Body of pancreas (tissue), 4 donors: ENCODE data around the gene SUMO3. TPM values are rescaled to one million over a fixed set of nuclear protein-coding genes. Genes with fewer than 3 reads are reported as not detected.
"Not testable (repeated sequence)": the region's sequence is repeated elsewhere in the genome, so short reads cannot be mapped to it uniquely, and the experiment has no call there.

Experiments used
- ATAC-seq: fragments of 150-250 bp; one replicate; pipeline ENCODE4 v1.9.1; 2016
- DNase-seq, 4 donors: peaks; one replicate each; pipeline ENCODE4 v3.0.0-alpha.2; 2019
- H3K27ac ChIP-seq, 4 donors: fragments of 200-600 bp; sonication (generic); 1 replicate in 3 of 4; 2 replicates in 1 of 4; pipeline versions ENCODE4 v1.5.1 to v1.6.1; 2016 to 2019; ENCODE audit warnings: mild to moderate bottlenecking in 1 of 4, mixed read lengths in 1 of 4, moderate library complexity in 1 of 4
- H3K27me3 ChIP-seq, 2 donors: fragments of 200-600 bp; sonication (generic); one replicate each; pipeline ENCODE4 v1.6.0; 2016; ENCODE audit warnings: mild to moderate bottlenecking in 1 of 2
- H3K36me3 ChIP-seq, 2 donors: fragments of 200-600 bp; sonication (generic); replicated peaks in 1 of 2; 2 replicates each; pipeline ENCODE4 v1.5.1; 2016; ENCODE audit warnings: low read depth in 2 of 2; ENCODE audit not compliant: insufficient read depth in 1 of 2
- H3K4me1 ChIP-seq: fragments of 200-600 bp; sonication (generic); one replicate; pipeline ENCODE4 v1.6.0; 2016
- H3K4me3 ChIP-seq, 2 donors: fragments of 200-600 bp; sonication (generic); 1 replicate in 1 of 2; 2 replicates in 1 of 2; pipeline ENCODE4 v1.5.1; 2016 to 2019
- H3K9me3 ChIP-seq, 3 donors: fragments of 200-600 bp; sonication (generic); 1 replicate in 2 of 3; 2 replicates in 1 of 3; pipeline ENCODE4 v1.5.1; 2016
- CTCF ChIP-seq, 7 experiments: fragments of 450-650 bp in 4 of 7; fragments of 200-600 bp in 3 of 7; sonication (generic) in 3 of 7; IDR thresholded peaks; one replicate each; pipeline ENCODE4 v1.5.1; 2016 to 2019; ENCODE audit warnings: antibody characterized with exemption in 7 of 7
- POLR2A ChIP-seq, 3 donors: fragments of 450-650 bp; IDR thresholded peaks; one replicate each; pipeline ENCODE4 v1.6.1; 2016; ENCODE audit warnings: antibody characterized with exemption in 3 of 3, mild to moderate bottlenecking in 2 of 3
- WGBS, 2 donors: methylation state at CpG; one replicate each; pipeline ENCODE4 v1.1.5; 2017; 5-methylcytosine and 5-hydroxymethylcytosine counted together
- intact Hi-C: fragments of 100-400 bp; cut with DNase I; formaldehyde crosslinking; loops from one replicate; pipeline ENCODE4 v1.15.1; 2023
- total RNA-seq, 2 donors: library from RNA; depleted of rRNA; stranded (reverse); fragments of >200 nt; gene quantifications; one replicate each; pipeline ENCODE4 v1.1.0, GENCODE V29; 2016

The SUMO3 gene
- total RNA-seq, 2 donors from 2014 or later: 20.4 to 33.2 TPM

- intact Hi-C loops: no loop called here
- H3K27me3 ChIP-seq: no peaks in the 10 kb centered on the region
- H3K4me3 ChIP-seq: no peak overlapping the region
- no peak for DNase-seq
- WGBS, 2 donors: 61 to 73% methylated on average over 5 to 8 of the region's 8 CpGs
- H3K36me3 ChIP-seq: no peaks in the 10 kb centered on the region
- TF ChIP-seq CTCF (IDR thresholded peaks at IDR 0.05) (no peak), POLR2A (IDR thresholded peaks at IDR 0.05) (no peak)
- no peaks in the 10 kb centered on the region for H3K4me1 ChIP-seq
- no peak overlapping the region for H3K27ac ChIP-seq
- no peak for ATAC-seq
- no peaks in the 10 kb centered on the region for H3K9me3 ChIP-seq
Measured at GRCh38 chr21:44835647-44835973, 17.7 kb upstream of the SUMO3 start.

GRCh38 chr21:44834951-44835646 lies 17.2 kb upstream of the SUMO3 start:
- H3K9me3 ChIP-seq: no peaks in the 10 kb centered on the region
- no peak for DNase-seq
- ATAC-seq: no peak
- TF ChIP-seq POLR2A (IDR thresholded peaks at IDR 0.05) (no peak), CTCF (IDR thresholded peaks at IDR 0.05) (no peak)
- no peak overlapping the region for H3K27ac ChIP-seq
- 66 to 73% methylated on average over 9 to 29 of the region's 29 CpGs for WGBS, 2 donors
- no peak overlapping the region for H3K4me3 ChIP-seq
- intact Hi-C loops: no loop called here
- H3K4me1 ChIP-seq: no peaks in the 10 kb centered on the region
- H3K27me3 ChIP-seq: no peaks in the 10 kb centered on the region
- H3K36me3 ChIP-seq: no peaks in the 10 kb centered on the region

- Histone ChIP-seq H3K4me3 (no peak overlapping the region), H3K36me3 (no peaks in the 10 kb centered on the region), H3K4me1 (no peaks in the 10 kb centered on the region), H3K27ac (no peak overlapping the region), H3K9me3 (no peaks in the 10 kb centered on the region), H3K27me3 (no peaks in the 10 kb centered on the region)
- TF ChIP-seq CTCF (IDR thresholded peaks at IDR 0.05): no peak
- TF ChIP-seq POLR2A (IDR thresholded peaks at IDR 0.05): no peak
- 72 to 75% methylated on average over 23 to 24 of the region's 26 CpGs for WGBS, 2 donors
- DNase-seq: no peak
- no peak for ATAC-seq
- intact Hi-C loops: no loop called here
Measured at GRCh38 chr21:44834231-44834950, 16.5 kb upstream of the SUMO3 start.

- WGBS, 2 donors: 54 to 66% methylated on average over 5 of the region's 5 CpGs
- H3K4me1 ChIP-seq: no peaks in the 10 kb centered on the region
- ATAC-seq (no peak), DNase-seq (no peak)
- no peak for TF ChIP-seq POLR2A (IDR thresholded peaks at IDR 0.05)
- no peak for TF ChIP-seq CTCF (IDR thresholded peaks at IDR 0.05)
- no peaks in the 10 kb centered on the region for H3K9me3 ChIP-seq
- no peak overlapping the region for H3K4me3 ChIP-seq
- H3K27ac ChIP-seq: no peak overlapping the region
- no peaks in the 10 kb centered on the region for H3K36me3 ChIP-seq
- intact Hi-C loops: no loop called here
- no peaks in the 10 kb centered on the region for H3K27me3 ChIP-seq
Measured at GRCh38 chr21:44833663-44834062, 15.8 kb upstream of the SUMO3 start.

GRCh38 chr21:44832516-44833255 lies 14.8 kb upstream of the SUMO3 start:
- H3K27me3 ChIP-seq, H3K27ac ChIP-seq, H3K36me3 ChIP-seq, ATAC-seq, DNase-seq, H3K4me1 ChIP-seq, H3K9me3 ChIP-seq, H3K4me3 ChIP-seq, intact Hi-C loops: not testable (repeated sequence)
- WGBS, 2 donors: 76% methylated on average over 23 of the region's 23 CpGs
